ENCODE measurements around the gene ELP6. TPM values are rescaled to one million over a fixed set of nuclear protein-coding genes. Genes with fewer than 3 reads are reported as not detected.
A peak's percentile ranks its signal among the peaks of the same experiment; 100 is the strongest.

ELP6 gene
- total and polyA plus RNA-seq, 3 donors from 2014 or later, result 39.7 to 68.4 (median 44.1) TPM

DNA sequence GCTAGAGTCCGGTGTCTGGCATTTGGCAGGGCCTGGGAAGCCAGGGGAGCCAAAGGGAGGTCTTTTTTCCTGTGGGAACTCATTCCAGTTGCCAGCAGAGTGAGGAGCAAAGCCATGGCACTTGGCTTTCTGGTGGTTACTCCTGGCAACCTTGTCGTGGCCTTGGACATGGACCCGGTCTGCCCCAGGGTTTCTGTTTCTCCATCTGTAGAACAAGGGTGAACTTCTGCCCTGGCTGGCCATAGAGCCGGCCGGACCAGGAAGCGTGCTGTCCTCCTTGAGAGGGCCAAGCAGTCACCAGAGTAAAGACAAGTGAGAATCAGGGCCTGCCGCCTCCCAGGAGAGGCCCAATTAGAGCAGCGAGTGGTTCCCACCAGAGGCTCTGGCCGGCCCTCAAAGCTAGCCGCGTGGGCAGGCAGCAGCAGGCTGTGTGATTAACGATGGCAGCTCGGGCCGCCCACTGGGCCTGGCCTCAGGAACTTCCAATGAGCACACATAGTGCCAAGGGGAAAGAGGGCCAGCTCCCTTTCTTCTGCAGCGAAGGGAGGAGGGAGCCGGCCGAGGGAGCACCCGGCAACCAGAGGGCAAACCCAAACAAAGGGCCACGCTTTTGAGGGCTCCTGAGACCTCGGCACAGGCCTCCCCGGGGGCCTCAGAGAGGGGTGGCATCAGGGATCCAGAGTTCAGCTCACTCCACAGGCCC lies 29.1 kb upstream of the ELP6 start:
- no peak overlapping the region for H3K27ac ChIP-seq
- TF ChIP-seq POLR2A (IDR thresholded peaks at IDR 0.05), result no peak
- TF ChIP-seq, protein P1, sequence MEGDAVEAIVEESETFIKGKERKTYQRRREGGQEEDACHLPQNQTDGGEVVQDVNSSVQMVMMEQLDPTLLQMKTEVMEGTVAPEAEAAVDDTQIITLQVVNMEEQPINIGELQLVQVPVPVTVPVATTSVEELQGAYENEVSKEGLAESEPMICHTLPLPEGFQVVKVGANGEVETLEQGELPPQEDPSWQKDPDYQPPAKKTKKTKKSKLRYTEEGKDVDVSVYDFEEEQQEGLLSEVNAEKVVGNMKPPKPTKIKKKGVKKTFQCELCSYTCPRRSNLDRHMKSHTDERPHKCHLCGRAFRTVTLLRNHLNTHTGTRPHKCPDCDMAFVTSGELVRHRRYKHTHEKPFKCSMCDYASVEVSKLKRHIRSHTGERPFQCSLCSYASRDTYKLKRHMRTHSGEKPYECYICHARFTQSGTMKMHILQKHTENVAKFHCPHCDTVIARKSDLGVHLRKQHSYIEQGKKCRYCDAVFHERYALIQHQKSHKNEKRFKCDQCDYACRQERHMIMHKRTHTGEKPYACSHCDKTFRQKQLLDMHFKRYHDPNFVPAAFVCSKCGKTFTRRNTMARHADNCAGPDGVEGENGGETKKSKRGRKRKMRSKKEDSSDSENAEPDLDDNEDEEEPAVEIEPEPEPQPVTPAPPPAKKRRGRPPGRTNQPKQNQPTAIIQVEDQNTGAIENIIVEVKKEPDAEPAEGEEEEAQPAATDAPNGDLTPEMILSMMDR (IDR thresholded peaks at IDR 0.05), result no peak
- peak; percentile 36 for DNase-seq
- no peaks in the 10 kb centered on the region for H3K4me1 ChIP-seq
- no peaks in the 10 kb centered on the region for H3K9me3 ChIP-seq
- no peaks in the 10 kb centered on the region for H3K27me3 ChIP-seq
- no peaks in the 10 kb centered on the region for H3K36me3 ChIP-seq (ENCODE audit: low read depth, missing control alignments)
- H3K4me3 ChIP-seq, result no peak overlapping the region
- 38 to 57% methylated on average over 6 to 21 of the region's 21 CpGs for WGBS, 2 donors
- intact Hi-C loops (cut with DNase I; ENCODE audit: low total_unique reads), result no loop called here

DNA sequence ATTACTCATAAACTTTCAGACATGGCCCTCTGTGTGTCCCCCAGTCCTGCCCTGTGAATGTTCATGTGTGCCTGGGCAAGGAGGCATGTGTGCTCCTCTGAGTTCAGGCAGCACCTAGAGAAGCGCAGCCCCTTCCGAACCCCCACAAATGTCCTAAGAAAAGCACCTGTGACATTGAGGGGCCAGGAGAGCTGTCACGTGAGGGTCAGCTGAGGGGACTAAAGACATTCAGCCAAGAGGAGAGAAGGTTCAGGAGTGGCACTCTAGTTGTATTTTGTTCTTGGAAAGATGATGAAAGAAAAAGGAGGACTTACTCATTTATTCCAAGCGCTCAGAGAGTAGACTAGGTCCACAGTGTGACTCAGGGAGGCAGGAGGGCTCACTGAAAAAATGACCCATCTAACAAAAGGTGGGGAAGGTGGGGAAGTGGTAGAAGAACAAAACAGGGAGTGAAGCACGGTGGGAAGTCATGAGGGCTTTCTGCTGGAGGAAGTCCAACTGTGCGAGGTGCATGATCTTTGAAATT lies 28.1 kb upstream of the ELP6 start:
- Histone ChIP-seq H3K27ac (no peak overlapping the region), H3K4me3 (no peak overlapping the region), H3K4me1 (no peaks in the 10 kb centered on the region), H3K9me3 (no peaks in the 10 kb centered on the region), H3K27me3 (no peaks in the 10 kb centered on the region), H3K36me3 (ENCODE audit: low read depth, missing control alignments) (no peaks in the 10 kb centered on the region)
- WGBS, 2 donors, result 68 to 76% methylated on average over 6 of the region's 6 CpGs
- TF ChIP-seq, protein P1 (IDR thresholded peaks at IDR 0.05), result no peak
- TF ChIP-seq POLR2A (IDR thresholded peaks at IDR 0.05), result no peak
- DNase-seq, result no peak
- intact Hi-C loops (cut with DNase I; ENCODE audit: low total_unique reads), result no loop called here

DNA sequence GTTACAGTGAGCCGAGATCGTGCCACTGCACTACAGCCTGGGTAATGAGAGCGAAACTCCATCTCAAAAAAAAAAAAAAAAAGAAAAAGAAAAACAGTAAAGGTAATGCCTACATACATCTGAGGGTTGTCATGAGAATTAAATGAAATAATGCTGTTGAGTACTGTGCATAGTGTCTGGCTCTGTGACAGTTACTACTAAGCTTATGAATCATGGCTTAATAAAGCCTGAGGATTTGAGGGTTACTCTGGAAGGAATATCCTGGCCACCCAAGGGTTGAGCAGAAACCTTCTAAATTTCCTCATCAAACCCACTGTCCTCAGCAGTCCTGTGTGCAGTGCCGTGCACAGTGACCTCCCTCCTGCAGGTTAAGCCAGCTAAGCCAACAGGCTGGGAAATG lies 26.8 kb upstream of the ELP6 start:
- no peak overlapping the region for H3K27ac ChIP-seq
- no peaks in the 10 kb centered on the region for H3K27me3 ChIP-seq
- 98% methylated on average over 4 of the region's 4 CpGs for WGBS, 2 donors
- H3K9me3 ChIP-seq, result no peaks in the 10 kb centered on the region
- TF ChIP-seq, protein P1 (IDR thresholded peaks at IDR 0.05), result no peak
- no peak for TF ChIP-seq POLR2A (IDR thresholded peaks at IDR 0.05)
- H3K4me1 ChIP-seq, result no peaks in the 10 kb centered on the region
- no peaks in the 10 kb centered on the region for H3K36me3 ChIP-seq (ENCODE audit: low read depth, missing control alignments)
- intact Hi-C loops (cut with DNase I; ENCODE audit: low total_unique reads), result no loop called here
- no peak for DNase-seq
- H3K4me3 ChIP-seq, result no peak overlapping the region

DNA sequence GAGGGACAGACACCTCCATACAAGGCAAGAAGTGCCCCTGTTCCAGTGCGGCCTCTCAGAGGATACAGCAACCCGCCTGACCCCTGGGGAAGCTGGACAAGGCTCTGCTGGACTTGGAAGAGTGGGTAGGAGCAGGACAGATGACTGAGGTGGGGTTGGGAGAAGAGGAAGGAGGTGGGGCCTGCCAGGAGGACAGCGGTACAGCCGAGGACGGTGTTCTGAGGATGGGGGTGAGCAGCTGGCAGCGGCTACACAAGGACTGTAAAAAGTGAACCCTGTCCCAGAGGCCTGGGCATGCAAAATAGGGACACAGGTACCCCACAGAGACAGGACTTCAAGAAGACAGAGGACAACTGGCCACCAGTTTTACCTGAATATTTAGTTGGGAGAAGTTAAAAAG lies 23.5 kb upstream of the ELP6 start:
- no peaks in the 10 kb centered on the region for H3K27me3 ChIP-seq
- no peak overlapping the region for H3K27ac ChIP-seq
- TF ChIP-seq POLR2A (IDR thresholded peaks at IDR 0.05), result no peak
- TF ChIP-seq, protein P1 (IDR thresholded peaks at IDR 0.05), result no peak
- H3K4me1 ChIP-seq, result no peaks in the 10 kb centered on the region
- H3K36me3 ChIP-seq (ENCODE audit: low read depth, missing control alignments), result no peaks in the 10 kb centered on the region
- intact Hi-C loops (cut with DNase I; ENCODE audit: low total_unique reads), result no loop called here
- no peak for DNase-seq
- no peak overlapping the region for H3K4me3 ChIP-seq
- WGBS, 2 donors, result 83 to 89% methylated on average over 6 of the region's 6 CpGs
- H3K9me3 ChIP-seq, result no peaks in the 10 kb centered on the region
